GM13977 (cell line): ENCODE data around the gene GRIK4.

Experiments used
- DNase-seq: peaks from one replicate; pipeline ENCODE4 v3.0.0; 2012; ENCODE audit warnings: low spot score
- CTCF ChIP-seq: IDR thresholded peaks from 2 replicates; pipeline ENCODE4 v1.5.1; 2012; ENCODE audit warnings: mild to moderate bottlenecking, control low read depth; ENCODE audit not compliant: insufficient read depth; ENCODE audit errors: extremely low read depth, missing control alignments
- in situ Hi-C: fragments of 300-500 bp; cut with MboI; formaldehyde crosslinking; loops from one replicate; pipeline ENCODE4 v1.12.0; 2022; ENCODE audit warnings: low sequenced_read_pairs, low pct_unique_long_range_greater_than_20kb, mixed read lengths, inconsistent platforms; ENCODE audit not compliant: unreplicated experiment

The GRIK4 gene

GRCh38 chr11:120811731-120812130 lies 300.2 kb downstream of the GRIK4 start:
- in situ Hi-C loops = loop anchor here (25.0 kb wide), 1 partner anchor 299 kb away; the partner anchor contains the start of gene GRIK4
- no peak for TF ChIP-seq CTCF
- no peak for DNase-seq

GRCh38 chr11:120814531-120815318 lies 303.2 kb downstream of the GRIK4 start:
- TF ChIP-seq CTCF = no peak
- DNase-seq = no peak
- in situ Hi-C loops = loop anchor here (25.0 kb wide), 1 partner anchor 302 kb away; the partner anchor contains the start of gene GRIK4

- DNase-seq = no peak
- in situ Hi-C loops = loop anchor here (25.0 kb wide), 1 partner anchor 303 kb away; the partner anchor contains the start of gene GRIK4
- no peak for TF ChIP-seq CTCF
These were observed 304.0 kb downstream of the GRIK4 start for GRCh38 chr11:120815319-120816100.

GRCh38 chr11:120816176-120816575 lies 304.6 kb downstream of the GRIK4 start:
- no peak for TF ChIP-seq CTCF
- in situ Hi-C loops = loop anchor here (25.0 kb wide), 1 partner anchor 304 kb away; the partner anchor contains the start of gene GRIK4
- DNase-seq = no peak

GRCh38 chr11:120816711-120817110 lies 305.2 kb downstream of the GRIK4 start:
- no peak for DNase-seq
- no peak for TF ChIP-seq CTCF
- in situ Hi-C loops = loop anchor here (25.0 kb wide), 1 partner anchor 304 kb away; the partner anchor contains the start of gene GRIK4

- in situ Hi-C loops = loop anchor here (25.0 kb wide), 1 partner anchor 305 kb away; the partner anchor contains the start of gene GRIK4
- DNase-seq = no peak
- no peak for TF ChIP-seq CTCF
These were observed 305.6 kb downstream of the GRIK4 start for GRCh38 chr11:120817158-120817557.
